PC-3 (cell line): ENCODE data around the gene KCNJ10.

Source experiments
- EZH2 ChIP-seq: fragments of 300-600 bp; sonication (generic); IDR thresholded peaks from one replicate; pipeline ENCODE4 v1.6.1; 2017; ENCODE audit warnings: antibody characterized with exemption, mild to moderate bottlenecking, low read length; ENCODE audit not compliant: unreplicated experiment
- EZH2phosphoT487 ChIP-seq: fragments of 300-600 bp; sonication (generic); IDR thresholded peaks from 2 replicates; pipeline ENCODE4 v1.6.1; 2018; ENCODE audit warnings: mild to moderate bottlenecking, antibody characterized with exemption, low read length, borderline replicate concordance
- TF ChIP-seq, protein P1 (sequence below): fragments of 300-600 bp; sonication (generic); conservative IDR thresholded peaks from 2 replicates; pipeline ENCODE4 v1.5.1; 2017; ENCODE audit warnings: antibody characterized with exemption, low read depth, mild to moderate bottlenecking, low read length

DNA sequence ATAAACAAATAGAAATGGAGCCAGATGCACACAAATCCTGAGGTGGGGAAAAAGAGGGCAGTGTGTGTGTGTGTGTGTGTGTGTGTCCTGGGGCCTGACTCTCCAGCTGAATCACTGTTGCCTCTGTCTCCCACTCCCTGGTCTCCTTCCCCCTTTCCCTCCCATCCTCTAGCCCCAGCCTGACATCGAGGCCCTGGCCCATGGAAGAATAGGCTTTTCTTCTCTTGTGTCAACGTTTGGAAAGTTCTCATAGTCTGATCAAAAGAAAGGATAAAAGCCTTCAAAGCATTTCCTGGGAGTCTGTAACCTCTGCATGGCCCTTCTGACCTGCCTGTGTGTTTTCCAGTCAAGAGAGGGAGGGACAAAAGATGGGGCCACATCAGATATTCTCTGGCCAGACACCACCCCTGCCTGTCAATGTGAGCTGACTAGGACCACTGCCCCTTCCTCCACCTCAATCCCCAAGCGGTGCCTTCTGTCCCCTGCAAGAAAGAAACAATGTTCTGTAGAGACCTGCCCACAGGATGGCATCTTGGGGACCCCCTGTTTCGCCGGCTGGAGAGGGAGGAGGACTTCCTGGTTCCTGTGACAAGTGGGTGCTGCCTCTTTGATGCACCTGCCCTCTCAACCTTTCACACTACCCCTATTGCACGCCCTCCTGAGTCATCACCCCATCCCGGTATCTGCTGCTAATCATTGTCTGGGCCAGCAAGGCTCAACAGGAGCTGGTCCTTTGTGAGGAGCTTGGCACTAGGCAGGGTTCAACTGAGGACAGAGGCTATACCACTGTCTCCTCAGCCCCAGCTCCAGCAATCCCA, 16.2 kb downstream of the KCNJ10 start:
- TF ChIP-seq, protein P1, sequence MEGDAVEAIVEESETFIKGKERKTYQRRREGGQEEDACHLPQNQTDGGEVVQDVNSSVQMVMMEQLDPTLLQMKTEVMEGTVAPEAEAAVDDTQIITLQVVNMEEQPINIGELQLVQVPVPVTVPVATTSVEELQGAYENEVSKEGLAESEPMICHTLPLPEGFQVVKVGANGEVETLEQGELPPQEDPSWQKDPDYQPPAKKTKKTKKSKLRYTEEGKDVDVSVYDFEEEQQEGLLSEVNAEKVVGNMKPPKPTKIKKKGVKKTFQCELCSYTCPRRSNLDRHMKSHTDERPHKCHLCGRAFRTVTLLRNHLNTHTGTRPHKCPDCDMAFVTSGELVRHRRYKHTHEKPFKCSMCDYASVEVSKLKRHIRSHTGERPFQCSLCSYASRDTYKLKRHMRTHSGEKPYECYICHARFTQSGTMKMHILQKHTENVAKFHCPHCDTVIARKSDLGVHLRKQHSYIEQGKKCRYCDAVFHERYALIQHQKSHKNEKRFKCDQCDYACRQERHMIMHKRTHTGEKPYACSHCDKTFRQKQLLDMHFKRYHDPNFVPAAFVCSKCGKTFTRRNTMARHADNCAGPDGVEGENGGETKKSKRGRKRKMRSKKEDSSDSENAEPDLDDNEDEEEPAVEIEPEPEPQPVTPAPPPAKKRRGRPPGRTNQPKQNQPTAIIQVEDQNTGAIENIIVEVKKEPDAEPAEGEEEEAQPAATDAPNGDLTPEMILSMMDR: no peak
- TF ChIP-seq EZH2: no peak
- TF ChIP-seq EZH2phosphoT487: no peak
